ENCODE measurements around the gene ADAMTS17. TPM values are rescaled to one million over a fixed set of nuclear protein-coding genes. Genes with fewer than 3 reads are reported as not detected.
A peak's percentile ranks its signal among the peaks of the same experiment; 100 is the strongest.

ADAMTS17 gene
- total and polyA plus RNA-seq, 9 of the 15 experiments (the other 6 are each of a cell fraction or from before 2014, with no cell fraction given), result 0.01 to 0.14 (median 0.07) TPM; not detected in 6

DNA sequence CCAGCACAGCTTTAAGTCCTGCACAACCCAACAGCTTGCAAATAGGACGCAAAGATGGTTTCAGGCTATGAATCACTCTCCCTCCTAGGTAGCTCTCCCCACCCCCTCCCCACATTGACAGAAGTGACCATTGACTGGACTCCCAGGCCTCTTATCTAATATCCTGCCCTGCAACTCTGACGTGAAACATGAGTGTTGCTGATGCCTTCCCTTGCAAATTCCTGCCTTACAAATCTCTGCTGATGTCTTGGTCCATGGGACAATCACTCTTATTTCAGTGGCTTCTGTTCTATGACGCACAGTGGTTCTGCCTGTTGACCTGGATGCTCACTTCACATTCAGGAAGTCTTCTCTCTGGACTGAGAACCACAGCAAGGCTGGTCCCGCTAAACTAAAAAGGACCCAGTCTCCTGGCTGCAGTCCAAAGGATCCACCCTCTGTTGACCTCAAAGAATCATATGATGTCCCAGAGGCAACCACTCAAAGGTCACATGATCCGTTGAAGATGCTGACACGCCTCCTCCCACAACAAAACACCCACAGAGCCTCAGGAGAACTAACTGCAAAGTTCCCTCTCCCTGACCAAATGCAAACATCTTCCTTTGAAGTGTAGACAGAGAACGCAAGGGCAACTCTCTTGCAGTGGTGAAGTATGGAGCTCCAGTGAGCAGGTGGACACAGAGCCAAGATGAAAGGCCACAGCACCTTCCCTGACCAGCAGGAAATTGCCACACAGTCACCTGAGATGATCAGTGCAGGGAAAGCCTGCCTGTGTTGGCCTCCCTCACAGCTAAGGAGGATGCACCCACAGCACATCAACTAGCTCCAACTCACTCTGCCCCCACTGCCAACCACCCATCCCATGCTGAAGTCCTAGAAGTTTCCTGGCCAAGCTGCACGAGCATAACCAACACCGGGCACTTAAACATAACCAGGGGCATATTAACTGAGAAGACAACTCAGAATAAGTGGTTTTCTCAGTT is 112.3 kb downstream of the ADAMTS17 start:
- no peak overlapping the region for H2AFZ ChIP-seq (ENCODE audit: low read depth, low read length)
- no peak overlapping the region for H3K27ac ChIP-seq (ENCODE audit: extremely low read depth, low read depth, low read length)
- FAIRE-seq (no peak), DNase-seq (ENCODE audit: extremely low read depth in 1 of 4, low spot score in 3 of 4) (no peak), ATAC-seq (no peak)
- CTCF ChIA-PET (ENCODE audit: low intra/inter-chr PET ratio), result no interaction called here
- POLR2A ChIA-PET, result interaction anchor here (0.6 kb wide), 2 partner anchors 35 to 42 kb away, joined by 3 read pairs; no protein-coding TSS in a partner anchor
- peak; percentile 45 for TF ChIP-seq RAD51 (IDR thresholded peaks at IDR 0.05; ENCODE audit: borderline replicate concordance, low read depth)
- TF ChIP-seq TFE3 (CRISPR knock-in tag; IDR thresholded peaks at IDR 0.05), result peak; percentile 91
- TF ChIP-seq, protein P1, sequence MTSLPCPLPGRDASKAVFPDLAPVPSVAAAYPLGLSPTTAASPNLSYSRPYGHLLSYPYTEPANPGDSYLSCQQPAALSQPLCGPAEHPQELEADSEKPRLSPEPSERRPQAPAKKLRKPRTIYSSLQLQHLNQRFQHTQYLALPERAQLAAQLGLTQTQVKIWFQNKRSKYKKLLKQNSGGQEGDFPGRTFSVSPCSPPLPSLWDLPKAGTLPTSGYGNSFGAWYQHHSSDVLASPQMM (CRISPR knock-in tag; IDR thresholded peaks at IDR 0.05), result no peak
- TF ChIP-seq EP400 (IDR thresholded peaks at IDR 0.05), result no peak
- TF ChIP-seq USF2 (CRISPR knock-in tag; IDR thresholded peaks at IDR 0.05), result peak; percentile 51
- TF ChIP-seq YBX1 (IDR thresholded peaks at IDR 0.05), result no peak
- no peak for TF ChIP-seq FOXK1 (CRISPR knock-in tag; IDR thresholded peaks at IDR 0.05; ENCODE audit: borderline replicate concordance)
- no peak for TF ChIP-seq GMEB1 (CRISPR knock-in tag; IDR thresholded peaks at IDR 0.05)
- no peak for TF ChIP-seq HDGF (IDR thresholded peaks at IDR 0.05)
- peak; percentile 68; the same call in 1 of the 2 replicates for TF ChIP-seq TOE1 (IDR thresholded peaks at IDR 0.05; ENCODE audit: borderline replicate concordance)
- TF ChIP-seq TOE1 (CRISPR knock-in tag; IDR thresholded peaks at IDR 0.05; ENCODE audit: borderline replicate concordance, low read depth), result no peak
- no peak for TF ChIP-seq ZNF121 (CRISPR knock-in tag; conservative IDR thresholded peaks at IDR 0.05)
- TF ChIP-seq FOXJ2 (tag; IDR thresholded peaks at IDR 0.05), result peak; percentile 28; the same call in 1 of the 2 replicates
- TF ChIP-seq NR3C1 (CRISPR knock-in tag; IDR thresholded peaks at IDR 0.05), result no peak
- TF ChIP-seq POLR2A (conservative IDR thresholded peaks at IDR 0.05), result no peak
- TF ChIP-seq FOXP1 (CRISPR knock-in tag; IDR thresholded peaks at IDR 0.05), result no peak
- TF ChIP-seq NFE2 (IDR thresholded peaks at IDR 0.05; ENCODE audit: low read depth), result no peak
- H3K36me3 ChIP-seq (ENCODE audit: control insufficient read depth, insufficient read depth, low read length), result no peaks in the 10 kb centered on the region
- H3K4me2 ChIP-seq (ENCODE audit: insufficient read depth, low read length), result no peak overlapping the region
- no peak overlapping the region for H3K4me3 ChIP-seq
- intact Hi-C loops (cut with micrococcal nuclease), result no loop called here
- in situ Hi-C loops (cut with MboI), result no loop called here
- peaks cover under 1 to 3% of the 10 kb centered on the region in 2 experiments; a peak in 4 of 5 replicates for H3K4me1 ChIP-seq (replicated peaks in 1 of 2; ENCODE audit: control insufficient read depth in 2 of 2, insufficient read depth in 2 of 2, low read length in 2 of 2)
- no TSS peak for BruUV-seq (replicated peaks)
- H3K27me3 ChIP-seq (ENCODE audit: control insufficient read depth in 2 of 2, insufficient read depth in 2 of 2, low read length in 2 of 2), result peaks cover 0 to 52% of the 10 kb centered on the region in 2 experiments; a peak in 3 of 5 replicates
- no peak overlapping the region for H3K9ac ChIP-seq (ENCODE audit: insufficient read depth in 1 of 2, low read depth in 2 of 2, low read length in 2 of 2)
- no peaks in the 10 kb centered on the region for H3K79me2 ChIP-seq (ENCODE audit: control insufficient read depth, insufficient read depth, low read length)
- no peaks in the 10 kb centered on the region for H4K20me1 ChIP-seq (replicated peaks; ENCODE audit: control insufficient read depth, insufficient read depth, low read length)
- no peaks in the 10 kb centered on the region for H3K9me3 ChIP-seq (replicated peaks; ENCODE audit: control insufficient read depth, insufficient read depth, low read depth, low read length)
- no peaks in the 10 kb centered on the region for H3K9me1 ChIP-seq (ENCODE audit: control insufficient read depth, insufficient read depth, low read length)
- WGBS (ENCODE audit: insufficient coverage, low coverage, missing lambda C conversion rate), result 2% methylated on average over 9 of the region's 9 CpGs
